Measurements from ENCODE around the gene ZNF697.
"Not testable (repeated sequence)": the region's sequence is repeated elsewhere in the genome, so short reads cannot be mapped to it uniquely, and the experiment has no call there.

Gene ZNF697

DNA sequence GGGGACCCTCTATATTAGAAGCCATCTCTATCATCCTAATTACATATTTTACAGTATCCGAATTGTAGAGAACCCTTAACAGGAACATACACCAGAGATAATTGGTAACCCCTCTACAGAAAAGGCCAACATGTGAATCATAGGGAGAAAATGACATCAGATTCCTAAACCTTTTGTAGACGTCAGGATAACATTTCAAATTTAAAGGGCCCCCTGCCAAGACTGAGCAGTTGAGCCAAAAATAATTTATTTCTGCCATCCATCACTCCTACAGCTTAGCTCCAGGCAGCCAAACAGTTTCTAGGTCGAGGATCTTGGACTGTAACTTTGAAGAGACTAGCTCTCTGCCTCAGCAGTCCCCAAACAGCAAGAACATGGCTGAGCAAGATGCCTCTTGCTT, 21.2 kb downstream of the ZNF697 start:
- DNase-seq, result no peak

DNA sequence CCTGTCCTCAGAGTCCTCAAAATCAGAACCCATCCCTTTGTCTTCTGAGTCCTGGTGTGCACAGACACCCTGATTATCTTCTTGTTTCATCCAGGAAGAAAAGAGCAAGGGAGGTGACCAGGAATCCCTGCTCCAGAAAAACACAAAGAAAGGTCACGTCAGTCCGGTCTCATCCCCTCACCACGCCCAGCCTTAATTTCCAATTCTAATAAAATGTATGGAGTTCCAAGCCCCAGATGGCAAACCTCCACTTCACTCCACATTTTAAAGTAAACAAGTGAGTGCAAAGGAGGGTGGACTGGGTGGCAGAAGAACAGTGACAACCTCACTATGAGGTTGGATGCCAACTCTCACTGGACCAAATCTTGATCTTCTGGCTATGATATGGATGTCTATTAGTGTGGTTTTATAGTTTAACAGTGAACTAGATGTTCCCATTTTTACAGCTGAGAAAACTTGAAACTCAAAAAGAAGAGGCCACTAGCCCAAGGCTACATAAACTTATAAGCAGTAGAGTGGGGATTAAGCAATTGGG, 22.0 kb downstream of the ZNF697 start:
- no peak for DNase-seq

DNA sequence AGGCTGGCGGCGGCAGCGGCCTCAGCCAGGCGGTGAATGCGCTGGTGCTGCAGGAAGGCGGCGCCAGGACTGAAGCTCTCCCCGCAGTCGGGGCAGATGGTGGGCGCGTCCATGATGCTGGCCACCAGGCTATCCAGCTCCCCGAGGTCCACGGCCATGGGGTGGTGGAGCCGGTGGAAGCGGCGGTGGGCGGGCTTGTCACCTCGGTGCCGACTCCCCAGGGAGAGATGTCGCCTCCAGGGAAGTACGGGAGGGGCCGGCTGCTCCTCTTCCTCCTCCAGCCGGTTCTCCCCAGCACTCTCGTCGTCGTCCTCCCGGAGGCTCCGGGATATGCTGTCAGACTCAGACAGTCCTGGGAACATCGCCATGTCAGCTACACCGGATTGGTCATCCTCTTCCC, 24.4 kb downstream of the ZNF697 start:
- no peak for DNase-seq

DNA sequence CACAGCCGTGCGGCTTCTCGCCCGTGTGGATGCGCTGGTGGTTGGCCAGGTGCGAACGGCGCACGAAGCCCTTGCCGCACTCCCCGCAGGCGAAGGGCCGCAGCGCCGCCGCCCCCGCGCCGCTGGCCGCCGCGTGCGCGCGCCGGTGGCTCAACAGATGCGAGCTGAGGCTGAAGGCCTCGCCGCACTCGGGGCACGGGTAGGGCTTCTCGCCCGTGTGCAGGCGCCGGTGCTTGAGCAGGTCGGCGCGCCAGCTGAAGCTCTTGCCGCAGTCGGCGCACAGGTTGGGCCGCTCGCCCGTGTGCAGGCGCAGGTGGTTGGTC, 24.9 kb downstream of the ZNF697 start:
- no peak for DNase-seq

DNA sequence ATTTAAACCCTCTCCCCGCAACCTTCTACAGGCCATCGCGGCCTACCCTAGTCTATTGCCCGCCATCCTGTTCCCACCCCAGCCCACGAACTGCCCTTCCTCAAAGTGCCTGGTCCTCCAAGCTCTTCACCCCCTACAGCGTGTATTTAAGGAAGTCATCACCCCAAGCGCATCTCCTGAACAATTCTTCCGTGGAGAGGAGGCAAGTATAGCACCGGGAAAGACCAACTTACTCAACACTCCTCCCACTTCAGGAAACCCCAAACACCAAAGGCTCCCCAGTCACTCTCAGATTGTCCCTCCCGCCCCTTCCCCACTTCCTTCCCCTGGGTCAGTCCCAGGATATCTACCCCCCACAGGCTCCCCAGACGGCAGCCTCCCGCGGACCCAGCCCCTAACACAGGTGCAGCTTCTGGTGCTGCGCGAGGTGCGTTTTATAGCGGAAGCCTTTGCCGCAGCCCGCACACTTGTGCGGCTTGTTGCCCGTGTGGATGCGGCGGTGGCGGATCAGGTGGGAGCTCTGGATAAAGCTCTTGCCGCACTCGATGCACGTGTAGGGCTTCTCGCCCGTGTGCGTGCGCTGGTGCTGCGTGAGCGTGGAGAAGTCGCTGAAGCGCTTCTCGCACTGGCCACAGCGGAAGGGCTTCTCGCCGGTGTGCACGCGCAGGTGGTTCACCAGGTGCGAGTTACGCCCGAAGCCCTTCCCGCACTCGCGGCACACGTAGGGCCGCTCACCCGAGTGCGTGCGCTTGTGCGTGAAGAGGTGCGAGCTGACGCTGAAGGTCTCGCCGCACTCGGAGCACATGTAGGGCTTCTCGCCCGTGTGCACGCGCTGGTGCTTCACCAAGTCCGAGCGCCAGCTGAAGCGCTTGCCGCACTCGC, 25.5 kb downstream of the ZNF697 start:
- DNase-seq, result no peak

DNA sequence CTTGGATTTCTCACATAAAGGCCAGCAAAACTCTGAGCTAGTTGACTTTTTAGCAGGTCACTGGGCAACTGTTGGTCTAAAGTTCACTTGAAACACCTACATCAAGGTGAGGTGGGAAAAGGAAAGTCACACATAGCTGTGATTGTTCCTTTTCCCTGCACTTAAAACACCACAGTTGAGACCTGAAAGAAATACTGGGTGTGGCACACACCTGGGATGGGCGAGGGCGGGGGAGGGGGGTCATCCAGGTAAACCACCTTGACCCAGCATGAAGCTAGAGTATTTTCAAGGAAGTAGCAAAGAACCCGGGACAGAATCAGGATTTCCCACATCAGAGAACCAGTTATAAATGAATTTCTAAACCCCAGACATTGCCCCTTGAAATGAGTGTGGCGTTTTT, 26.4 kb downstream of the ZNF697 start:
- no peak for DNase-seq

DNA sequence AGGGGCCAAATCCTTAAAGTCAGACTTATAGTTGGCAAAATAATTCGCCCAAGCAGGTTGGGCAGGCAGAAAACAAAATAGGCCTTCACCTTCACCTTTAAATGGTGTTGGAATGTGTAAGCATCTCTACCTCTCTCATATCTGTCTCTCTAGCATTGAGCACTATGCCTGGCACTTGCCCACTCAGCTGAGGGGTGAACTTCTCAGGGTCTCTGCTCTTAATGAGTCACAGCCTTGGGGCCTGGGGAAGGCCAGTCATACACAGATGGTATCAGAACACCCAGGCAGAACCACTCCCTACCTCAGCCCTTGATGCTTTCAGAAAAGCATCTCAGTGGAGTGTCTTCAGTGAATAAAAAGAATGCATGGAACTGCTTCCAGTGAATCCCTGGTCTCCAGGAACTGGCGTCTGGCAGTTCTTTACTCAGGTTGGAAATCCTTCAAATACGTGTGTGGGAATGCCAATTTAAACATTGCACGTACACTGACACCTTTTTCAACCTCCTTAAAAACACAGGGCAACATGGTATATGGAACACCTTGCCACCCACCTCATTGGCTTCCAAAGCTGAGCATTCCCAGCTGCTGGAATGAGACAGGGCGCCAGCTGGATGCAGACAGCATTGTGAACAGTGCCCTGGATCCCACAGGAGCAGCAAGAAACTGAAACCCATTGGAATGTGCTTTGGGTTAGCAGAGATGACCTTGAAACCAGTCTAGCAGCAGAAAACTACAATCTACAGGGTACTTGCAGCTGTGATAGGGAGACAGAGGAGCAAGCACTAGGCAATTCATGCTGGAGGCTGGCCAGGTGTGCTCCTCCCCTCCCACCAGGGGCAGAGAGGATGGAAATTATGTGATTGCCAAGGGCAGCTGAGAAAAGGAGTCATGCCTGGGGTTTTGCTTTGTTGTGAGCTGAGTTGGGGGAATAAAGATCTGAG, 30.0 kb downstream of the ZNF697 start:
- DNase-seq, result no peak

DNA sequence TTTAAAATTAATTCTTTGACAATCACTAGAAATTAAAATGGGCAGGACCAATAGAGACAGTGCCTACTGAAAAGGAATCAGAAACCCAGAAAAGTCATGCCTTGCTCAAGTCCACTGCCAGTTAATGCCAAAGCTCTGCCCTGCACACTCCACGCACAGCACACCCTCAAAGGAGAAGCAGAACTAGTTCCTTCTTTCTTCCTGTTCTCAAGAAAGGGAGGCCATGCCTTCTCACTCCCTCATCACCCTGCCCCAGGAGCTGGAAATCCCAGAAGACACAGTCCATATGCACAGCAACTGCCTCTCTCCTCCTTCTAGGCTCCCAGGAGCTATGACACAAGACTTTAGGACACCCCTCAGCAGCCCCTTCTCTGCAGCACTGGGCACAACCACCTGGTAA, 31.3 kb downstream of the ZNF697 start:
- DNase-seq, result not testable (repeated sequence)

DNA sequence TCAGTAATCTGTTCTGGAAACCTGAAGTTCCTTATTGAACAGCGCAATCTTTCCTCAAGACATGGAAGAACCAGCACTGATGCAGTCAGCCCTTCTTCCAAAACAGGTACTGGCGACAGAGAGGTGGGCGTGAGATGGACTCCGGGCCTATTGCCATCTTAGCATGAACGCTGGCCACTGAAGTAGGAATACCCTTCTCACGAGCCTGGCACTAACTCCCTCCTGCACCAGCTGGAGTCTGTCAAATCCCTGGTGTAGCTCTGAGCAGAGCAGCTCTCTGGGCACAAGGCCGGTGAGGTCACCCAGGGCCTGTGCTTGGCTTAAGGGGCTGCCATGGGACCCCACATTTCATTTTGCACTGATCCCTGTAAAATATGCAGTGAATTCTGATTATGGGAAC, 33.0 kb downstream of the ZNF697 start:
- not testable (repeated sequence) for DNase-seq

DNA sequence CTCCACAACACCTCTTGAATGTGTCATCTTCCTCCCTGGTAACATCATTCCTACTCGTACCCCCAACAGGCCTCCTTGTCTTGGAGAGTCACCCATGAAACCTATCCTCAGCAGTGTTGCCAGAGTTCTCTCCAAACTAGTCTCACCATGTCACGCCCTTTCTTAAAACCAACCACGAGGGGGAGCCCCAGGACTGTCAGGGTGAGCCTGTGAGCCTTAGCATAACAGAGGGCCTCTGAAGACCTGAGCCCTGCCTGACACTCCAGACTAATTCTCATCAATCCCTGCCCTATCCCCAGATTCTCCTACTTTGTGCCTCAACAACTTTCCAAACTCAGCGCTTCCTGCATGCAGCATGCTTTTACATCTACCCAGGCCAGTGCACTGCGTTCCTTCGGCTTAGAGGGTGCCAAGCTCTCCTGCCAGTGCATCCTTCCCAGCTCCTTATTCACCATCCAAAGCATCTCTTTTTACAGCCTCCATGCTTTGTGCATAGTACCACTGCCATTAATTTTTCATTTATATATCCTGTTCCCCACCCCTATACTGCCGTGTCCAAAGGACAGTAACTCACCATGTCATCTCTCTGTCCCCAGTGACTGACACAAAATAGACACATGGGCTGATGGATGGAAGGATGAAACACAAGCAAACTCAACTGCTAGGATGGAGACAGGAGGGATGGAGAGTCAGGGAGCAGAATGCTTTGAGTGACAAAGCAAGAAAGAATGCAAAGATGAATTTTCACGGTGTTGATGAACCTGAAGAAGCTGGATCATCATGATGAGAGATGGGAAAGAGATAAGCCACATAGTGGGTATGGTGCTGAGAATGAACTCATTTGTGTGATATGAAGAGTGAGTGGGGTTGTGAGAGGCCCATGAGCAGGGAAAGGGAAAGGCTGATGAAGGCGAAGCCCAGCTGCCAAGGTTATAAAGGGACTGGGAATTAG, 34.0 kb downstream of the ZNF697 start:
- DNase-seq, result peak; percentile 33 to 60

DNA sequence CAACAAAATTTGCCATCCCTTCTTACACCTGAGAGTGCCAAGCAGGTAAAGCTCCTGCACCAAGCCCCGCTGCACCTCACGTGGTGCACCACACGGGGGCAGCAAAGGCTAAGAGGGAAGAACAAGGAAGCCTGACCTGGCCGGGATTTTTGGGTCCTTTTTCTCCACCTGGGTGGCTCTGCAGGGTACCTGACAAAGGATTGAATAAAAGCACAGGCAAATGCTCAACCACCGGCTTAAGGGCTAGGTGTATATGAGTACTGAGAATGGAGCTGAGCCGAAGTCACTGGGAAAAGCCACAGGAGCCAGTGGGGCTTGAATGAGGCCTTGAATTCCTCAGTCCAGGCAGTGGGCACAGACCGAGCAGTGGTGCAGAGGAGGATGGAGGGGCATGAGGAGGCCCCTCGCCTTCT, 36.4 kb downstream of the ZNF697 start:
- peak; percentile 32 to 53 for DNase-seq

DNA sequence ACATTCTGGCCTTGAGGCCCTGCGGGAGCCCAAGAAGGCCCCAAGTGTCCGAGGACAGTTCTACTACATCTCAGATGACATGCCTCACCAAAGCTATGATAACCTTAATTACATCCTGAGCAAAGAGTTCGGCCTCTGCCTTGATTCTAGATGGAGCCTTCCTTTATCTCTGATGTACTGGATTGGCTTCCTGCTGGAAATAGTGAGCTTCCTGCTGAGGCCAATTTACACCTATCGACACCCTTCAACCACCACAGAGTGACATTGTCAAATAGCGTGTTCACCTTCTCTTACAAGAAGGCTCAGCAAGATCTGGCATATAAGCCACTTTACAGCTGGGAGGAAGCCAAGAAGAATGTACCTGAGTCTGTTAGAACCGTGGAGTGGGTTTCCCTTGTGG, 39.2 kb downstream of the ZNF697 start:
- DNase-seq, result not testable (repeated sequence)

DNA sequence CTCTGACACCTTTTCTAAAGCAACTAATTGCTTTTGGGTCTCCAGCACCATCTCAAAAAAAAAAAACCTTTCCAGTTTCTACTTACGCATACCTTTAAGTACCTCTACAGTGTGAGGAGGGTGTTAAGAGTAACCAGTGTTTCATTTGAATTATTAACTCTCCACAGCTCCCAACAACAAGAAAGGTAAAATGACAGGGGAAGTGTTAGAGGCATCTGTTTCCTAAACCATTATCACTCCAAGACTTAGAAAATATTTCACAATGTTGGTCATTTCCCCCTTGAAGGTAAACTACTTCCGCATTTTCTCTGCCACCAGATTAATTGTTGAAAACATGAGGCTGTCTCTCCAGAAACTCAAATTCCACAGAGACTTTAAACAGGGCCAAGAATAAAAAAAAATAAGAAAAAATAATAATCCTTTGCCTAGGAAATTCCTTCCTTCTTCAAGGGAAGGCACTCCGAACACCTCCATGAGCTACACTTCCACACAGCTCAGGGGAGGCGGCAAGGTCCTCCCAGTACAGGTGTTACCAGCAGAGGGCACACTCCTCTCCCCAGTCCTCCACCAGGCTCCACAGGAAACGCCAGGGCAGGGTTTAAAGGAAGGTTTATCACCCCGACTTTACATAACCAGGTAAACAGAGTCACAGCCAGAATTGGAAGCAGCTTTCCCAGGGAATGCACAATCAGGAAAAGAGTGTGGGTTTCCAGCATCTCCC, 40.8 kb downstream of the ZNF697 start:
- not testable (repeated sequence) for DNase-seq

DNA sequence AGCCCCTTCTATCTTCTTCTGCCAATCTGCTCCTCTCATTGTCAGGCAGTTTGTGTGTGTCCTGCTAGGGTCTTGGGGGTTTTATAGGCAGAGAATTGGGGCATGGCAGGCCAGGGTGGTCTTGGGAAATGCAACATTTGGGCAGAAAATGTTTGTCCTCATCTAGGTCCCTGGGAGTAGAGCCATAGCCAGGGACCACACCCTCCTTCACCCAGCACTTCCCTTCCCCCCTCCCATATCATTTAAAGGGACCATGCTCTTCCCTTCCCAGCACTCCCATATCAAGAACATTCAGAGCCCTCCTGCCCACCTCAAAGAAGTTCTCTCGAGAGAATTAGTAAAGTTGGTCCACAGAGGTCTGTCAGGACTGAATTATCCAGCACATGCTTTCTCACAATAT, 41.7 kb downstream of the ZNF697 start:
- no peak for DNase-seq

DNA sequence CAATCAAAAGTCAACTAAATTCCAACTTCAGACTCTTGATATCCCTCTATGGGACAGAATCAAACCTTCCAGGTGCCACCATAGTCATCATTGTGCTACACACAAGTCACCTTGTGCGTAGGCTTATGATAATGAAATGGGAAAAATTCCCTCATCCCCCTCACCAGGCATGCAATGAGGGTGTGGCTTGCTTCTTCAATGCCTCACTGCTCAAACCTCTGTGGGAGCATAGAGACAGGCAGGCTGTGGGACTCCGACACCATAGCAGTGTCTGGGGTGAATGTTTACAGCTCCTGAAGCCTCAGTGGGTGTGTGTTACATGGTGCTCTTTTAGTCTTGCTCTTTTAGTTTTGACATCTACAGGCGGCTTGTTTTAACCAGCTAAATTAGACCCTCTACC, 42.4 kb downstream of the ZNF697 start:
- no peak for DNase-seq

DNA sequence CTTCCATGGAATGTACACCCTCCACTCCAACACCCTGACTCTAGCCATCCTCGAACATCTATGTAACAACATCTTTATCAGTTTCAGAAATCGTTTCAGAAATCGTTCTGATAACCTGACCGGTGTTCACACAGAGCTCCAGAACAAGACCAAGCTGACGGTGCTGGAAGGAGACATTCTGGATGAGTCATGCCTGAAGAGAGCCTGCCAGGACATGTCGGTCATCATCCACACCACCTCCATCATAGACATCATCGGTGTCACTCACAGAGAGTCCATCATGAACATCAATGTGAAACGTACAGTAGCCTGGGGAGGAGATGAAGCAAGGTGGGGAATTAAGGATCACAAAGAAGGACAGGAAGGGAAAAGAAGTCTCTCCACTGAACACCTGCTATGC, 43.0 kb downstream of the ZNF697 start:
- DNase-seq, result not testable (repeated sequence)

DNA sequence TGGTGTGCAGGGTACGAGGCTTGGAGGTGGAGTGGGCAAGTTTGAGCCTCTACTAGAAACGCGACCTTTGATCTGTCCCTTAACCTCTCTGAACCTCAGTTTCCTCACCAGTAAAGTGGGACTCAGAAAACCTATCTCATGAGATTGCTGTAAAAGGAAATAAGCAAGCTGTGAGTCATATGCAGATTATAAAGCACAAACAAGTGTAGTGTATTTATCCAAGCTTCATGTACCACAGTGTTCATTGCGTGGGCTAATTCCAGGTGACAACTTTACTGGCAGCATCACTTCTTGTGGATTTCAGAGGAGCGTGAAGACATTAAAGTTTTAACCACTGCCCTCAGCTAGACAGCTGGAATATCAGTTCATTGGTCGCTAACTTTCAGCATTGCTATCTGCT, 44.4 kb downstream of the ZNF697 start:
- no peak for DNase-seq

DNA sequence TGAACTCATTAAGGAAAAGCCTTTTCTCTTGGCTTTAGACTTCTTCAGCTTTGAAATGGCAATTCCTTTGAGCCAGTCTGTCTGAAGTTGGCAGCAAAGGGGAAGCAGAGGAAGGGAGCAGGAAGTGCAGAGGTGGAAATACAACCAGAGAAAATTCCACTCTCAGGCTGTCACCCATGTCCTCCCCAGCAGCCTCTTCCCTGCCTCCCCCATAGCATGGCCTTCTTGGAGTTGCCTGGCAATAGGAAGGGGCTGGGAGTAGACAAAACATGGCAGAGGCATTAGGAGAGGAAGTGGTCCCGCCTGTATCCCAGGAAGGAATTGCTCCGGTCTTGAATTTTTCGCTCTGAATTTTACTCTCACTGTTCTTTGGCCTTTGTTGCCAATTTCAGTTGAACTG, 44.8 kb downstream of the ZNF697 start:
- DNase-seq, result not testable (repeated sequence)

DNA sequence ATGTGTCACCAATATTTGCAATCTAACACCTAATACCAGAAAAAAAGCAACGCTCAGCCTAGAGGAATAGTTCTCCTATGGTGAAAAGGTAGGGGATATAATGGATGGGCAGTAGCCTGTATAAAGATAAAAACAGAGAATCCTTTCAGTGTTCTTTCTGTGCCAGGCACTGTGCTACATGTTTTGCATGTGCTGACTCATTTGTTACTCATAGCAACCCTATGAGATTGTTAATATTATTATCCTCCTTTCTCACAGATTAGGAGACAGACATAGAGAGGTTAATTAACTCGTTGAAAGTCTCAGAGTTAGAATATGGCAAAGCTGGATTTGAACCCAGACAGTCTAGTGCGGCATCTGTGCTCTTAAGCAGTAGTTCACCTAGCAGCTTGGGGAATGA, 45.3 kb downstream of the ZNF697 start:
- DNase-seq, result not testable (repeated sequence)

DNA sequence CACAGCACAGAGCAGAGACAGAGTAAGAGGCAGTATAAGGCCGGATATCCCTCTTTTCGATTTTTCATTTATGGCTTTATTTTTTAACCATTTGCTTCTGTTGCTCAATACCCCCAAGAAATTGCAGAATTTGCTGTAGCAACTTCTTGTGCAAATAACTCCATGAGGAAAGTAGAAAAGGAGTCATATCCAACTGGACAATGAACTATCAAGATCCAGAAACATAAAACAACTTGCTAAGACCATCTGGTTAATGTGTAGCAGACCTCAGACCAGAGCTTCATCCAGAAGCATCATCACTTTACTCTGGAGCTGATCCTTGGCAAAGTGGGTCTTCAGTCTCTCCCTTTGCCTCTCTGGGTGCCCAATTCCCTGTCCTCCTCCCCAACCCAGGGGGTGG, 45.9 kb downstream of the ZNF697 start:
- DNase-seq, result no peak

DNA sequence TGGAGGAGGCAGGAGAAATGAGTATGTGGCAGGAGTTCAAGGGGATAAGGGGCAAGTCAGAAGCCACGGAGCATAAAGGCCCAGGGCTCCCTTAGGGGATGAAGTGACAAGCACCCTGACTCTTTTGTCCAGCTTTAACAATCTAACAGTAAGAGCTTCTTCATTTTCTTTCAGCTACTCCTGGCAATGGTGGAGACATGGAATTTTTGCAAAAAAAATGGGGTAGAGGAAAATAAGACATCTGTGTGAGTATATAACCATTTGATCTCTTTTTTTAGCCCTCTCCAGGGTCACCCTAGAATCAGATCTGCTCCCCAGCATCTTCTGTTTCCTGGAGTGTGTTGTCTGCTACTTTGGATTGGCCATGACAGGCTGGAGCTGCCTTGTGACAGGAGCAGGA, 47.1 kb downstream of the ZNF697 start:
- no peak for DNase-seq

DNA sequence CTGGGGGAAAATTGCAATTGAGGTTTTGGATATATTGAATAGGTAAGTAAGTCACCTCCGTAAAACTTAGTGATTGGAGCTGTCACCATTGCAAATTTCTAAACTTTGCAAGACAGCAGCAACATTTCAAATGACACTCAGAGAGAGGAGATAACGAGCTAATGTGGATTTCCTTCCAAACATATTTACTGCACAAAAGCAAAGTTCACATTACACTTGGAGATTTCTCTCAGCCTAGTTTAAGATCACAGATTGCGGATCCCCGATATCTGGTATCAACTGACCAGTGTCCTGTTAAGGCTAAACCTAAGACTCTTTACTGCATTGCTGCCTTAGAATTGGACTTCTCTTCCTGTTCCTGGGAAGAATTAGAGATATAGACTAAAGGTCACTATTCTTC, 47.5 kb downstream of the ZNF697 start:
- no peak for DNase-seq

Measured in NCI-H187 (cell line).